Neural crest cell (in vitro differentiated cells): ENCODE data around the gene DUSP8. TPM values are rescaled to one million over a fixed set of nuclear protein-coding genes. Genes with fewer than 3 reads are reported as not detected.
A peak's percentile ranks its signal among the peaks of the same experiment; 100 is the strongest.

Source experiments
- DNase-seq: peaks from one replicate; pipeline ENCODE4 v3.0.0; 2021; ENCODE audit warnings: low read depth, mixed read lengths, low spot score
- H3K27ac Mint-ChIP-seq: one replicate; pipeline ENCODE4 v1.8.0; 2021; ENCODE audit warnings: mild to moderate bottlenecking, mixed read lengths; ENCODE audit not compliant: unreplicated experiment
- H3K27me3 Mint-ChIP-seq: 2 replicates; pipeline ENCODE4 v1.8.0; 2021; ENCODE audit warnings: low read depth, mild to moderate bottlenecking, mixed read lengths
- H3K36me3 Mint-ChIP-seq: 2 replicates; pipeline ENCODE4 v1.8.0; 2021; ENCODE audit warnings: low read depth, mild to moderate bottlenecking, mixed read lengths
- H3K4me1 Mint-ChIP-seq: 2 replicates; pipeline ENCODE4 v1.8.0; 2021; ENCODE audit warnings: mixed read lengths
- H3K4me3 Mint-ChIP-seq: one replicate; pipeline ENCODE4 v1.8.0; 2021; ENCODE audit warnings: mild to moderate bottlenecking, mixed read lengths
- H3K9me3 Mint-ChIP-seq: 2 replicates; pipeline ENCODE4 v1.8.0; 2021; ENCODE audit warnings: mixed read lengths
- CTCF ChIP-seq: fragments of 200-600 bp; sonication (generic); conservative IDR thresholded peaks from 2 replicates; pipeline ENCODE4 v1.5.0; 2021; ENCODE audit warnings: antibody characterized with exemption, mild to moderate bottlenecking
- total RNA-seq: library from RNA; stranded (reverse); gene quantifications from 2 replicates; pipeline ENCODE4 v1.2.1, GENCODE V29; 2021

The DUSP8 gene
- total RNA-seq, 1 donor from 2014 or later = 10.1 TPM

GRCh38 chr11:1523779-1524178 is 48.3 kb downstream of the DUSP8 start:
- Mint-ChIP-seq H3K27me3 (no peaks in the 10 kb centered on the region), H3K27ac (no peak overlapping the region), H3K36me3 (no peaks in the 10 kb centered on the region), H3K4me3 (no peak overlapping the region), H3K9me3 (no peaks in the 10 kb centered on the region), H3K4me1 (peaks cover 9% of the 10 kb centered on the region)
- no peak for DNase-seq
- TF ChIP-seq CTCF = no peak

- H3K27ac Mint-ChIP-seq = no peak overlapping the region
- no peaks in the 10 kb centered on the region for H3K36me3 Mint-ChIP-seq
- peaks cover 9% of the 10 kb centered on the region for H3K4me1 Mint-ChIP-seq
- no peak for TF ChIP-seq CTCF
- H3K27me3 Mint-ChIP-seq = no peaks in the 10 kb centered on the region
- no peak overlapping the region for H3K4me3 Mint-ChIP-seq
- H3K9me3 Mint-ChIP-seq = no peaks in the 10 kb centered on the region
- DNase-seq = no peak
Measured at GRCh38 chr11:1523077-1523476, 49.0 kb downstream of the DUSP8 start.

- TF ChIP-seq CTCF = no peak
- no peak for DNase-seq
- Mint-ChIP-seq H3K27me3 (no peaks in the 10 kb centered on the region), H3K9me3 (no peaks in the 10 kb centered on the region), H3K4me3 (no peak overlapping the region), H3K4me1 (peaks cover 9% of the 10 kb centered on the region), H3K36me3 (no peaks in the 10 kb centered on the region), H3K27ac (no peak overlapping the region)
Measured at GRCh38 chr11:1522081-1522424, 50.0 kb downstream of the DUSP8 start.

GRCh38 chr11:1521382-1522080 is 50.5 kb downstream of the DUSP8 start:
- no peaks in the 10 kb centered on the region for H3K36me3 Mint-ChIP-seq
- no peak for TF ChIP-seq CTCF
- no peak for DNase-seq
- H3K9me3 Mint-ChIP-seq = no peaks in the 10 kb centered on the region
- peaks cover 9% of the 10 kb centered on the region for H3K4me1 Mint-ChIP-seq
- no peak overlapping the region for H3K4me3 Mint-ChIP-seq
- H3K27me3 Mint-ChIP-seq = no peaks in the 10 kb centered on the region
- no peak overlapping the region for H3K27ac Mint-ChIP-seq

- Mint-ChIP-seq H3K4me3 (no peak overlapping the region), H3K4me1 (peaks cover 9% of the 10 kb centered on the region), H3K27ac (peak overlapping the region; percentile 95), H3K9me3 (no peaks in the 10 kb centered on the region), H3K36me3 (no peaks in the 10 kb centered on the region), H3K27me3 (no peaks in the 10 kb centered on the region)
- no peak for TF ChIP-seq CTCF
- DNase-seq = no peak
Measured at GRCh38 chr11:1520663-1521267, 51.3 kb downstream of the DUSP8 start.
